Cardiac fibroblast (primary cell): ENCODE results near the gene HES6.

Experiments used
- DNase-seq, 2 donors: peaks; one replicate each; pipeline versions ENCODE4 v3.0.0 to v3.0.0-alpha.2; 2010; ENCODE audit warnings: low read depth in 2 of 2
- H3K4me3 ChIP-seq, 2 donors: replicated peaks in 1 of 2; 1 replicate in 1 of 2; 2 replicates in 1 of 2; pipeline ENCODE4 v1.5.1; 2011; ENCODE audit warnings: low read depth in 2 of 2, low read length in 2 of 2, mild to moderate bottlenecking in 2 of 2, moderate library complexity in 1 of 2
- CTCF ChIP-seq: IDR thresholded peaks from one replicate; pipeline ENCODE4 v1.5.1; 2011; ENCODE audit warnings: low read depth, mild to moderate bottlenecking, low read length, inconsistent platforms

The HES6 gene

GRCh38 chr2:238233625-238234024 lies 6.2 kb downstream of the HES6 start:
- H3K4me3 ChIP-seq = no peak overlapping the region
- TF ChIP-seq CTCF = no peak
- no peak for DNase-seq

- DNase-seq = no peak
- H3K4me3 ChIP-seq = peak overlapping the region in 1 of 2 donors; percentile 55
- no peak for TF ChIP-seq CTCF
These were observed 8.0 kb downstream of the HES6 start for GRCh38 chr2:238231809-238232208.

GRCh38 chr2:238231251-238231793 lies 8.5 kb downstream of the HES6 start:
- peak overlapping the region; percentile 35 to 55 for H3K4me3 ChIP-seq
- DNase-seq = peak; percentile 69 to 71
- TF ChIP-seq CTCF = no peak

GRCh38 chr2:238230699-238231098 lies 9.1 kb downstream of the HES6 start:
- no peak overlapping the region for H3K4me3 ChIP-seq
- no peak for DNase-seq
- no peak for TF ChIP-seq CTCF

- TF ChIP-seq CTCF = no peak
- DNase-seq = peak in 1 of 2 donors; percentile 64
- H3K4me3 ChIP-seq = no peak overlapping the region
These were observed 11.1 kb downstream of the HES6 start for GRCh38 chr2:238228700-238229099.

GRCh38 chr2:238227587-238228032 lies 12.2 kb downstream of the HES6 start:
- no peak for TF ChIP-seq CTCF
- DNase-seq = no peak
- no peak overlapping the region for H3K4me3 ChIP-seq
